Activated CD8-positive, alpha-beta memory T cell treated with anti-CD3 and anti-CD28 coated beads, Interleukin-2, amount 50 U/mL, for 24 hours (primary cell): Measurements from ENCODE around the gene BIRC3.
"Not testable (repeated sequence)": the region's sequence is repeated elsewhere in the genome, so short reads cannot be mapped to it uniquely, and the experiment has no call there.

ENCODE experiments used
- DNase-seq: peaks from one replicate; pipeline ENCODE4 v3.0.0-alpha.2; 2020; ENCODE audit errors: extremely low read depth

The BIRC3 gene

DNA sequence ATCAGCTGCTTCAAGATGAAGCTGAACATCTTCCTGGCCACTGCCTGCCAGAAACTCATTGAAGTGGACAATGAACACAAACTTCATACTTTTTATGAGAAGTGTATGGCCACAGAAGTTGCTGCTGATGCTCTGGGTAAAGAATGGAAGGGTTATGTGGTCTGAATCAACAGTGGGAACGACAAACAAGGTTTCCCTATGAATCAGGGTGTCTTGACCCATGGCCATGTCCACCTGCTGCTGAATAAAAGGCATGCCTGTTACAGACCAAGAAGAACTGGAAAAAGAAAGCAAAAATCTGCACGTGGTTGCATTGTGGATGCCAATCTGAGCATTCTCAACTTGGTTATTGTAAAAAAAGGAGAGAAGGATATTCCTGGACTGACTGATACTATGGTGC lies 22.2 kb upstream of the BIRC3 start:
- no peak for DNase-seq

DNA sequence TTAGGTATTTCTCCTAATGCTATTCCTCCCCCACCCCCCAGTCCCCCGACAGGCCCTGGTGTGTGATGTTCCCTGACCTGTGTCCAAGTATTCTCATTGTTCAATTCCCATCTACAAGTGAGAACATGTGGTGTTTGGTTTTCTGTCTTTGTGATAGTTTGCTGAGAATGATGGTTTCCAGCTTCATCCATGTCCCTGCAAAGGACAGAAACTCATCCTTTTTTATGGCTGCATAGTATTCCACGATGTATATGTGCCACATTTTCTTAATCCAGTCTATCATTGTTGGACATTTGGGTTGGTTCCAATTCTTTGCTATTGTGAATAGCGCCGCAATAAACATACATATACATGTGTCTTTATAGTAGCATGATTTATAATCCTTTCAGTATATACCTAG lies 20.5 kb upstream of the BIRC3 start:
- DNase-seq = not testable (repeated sequence)

DNA sequence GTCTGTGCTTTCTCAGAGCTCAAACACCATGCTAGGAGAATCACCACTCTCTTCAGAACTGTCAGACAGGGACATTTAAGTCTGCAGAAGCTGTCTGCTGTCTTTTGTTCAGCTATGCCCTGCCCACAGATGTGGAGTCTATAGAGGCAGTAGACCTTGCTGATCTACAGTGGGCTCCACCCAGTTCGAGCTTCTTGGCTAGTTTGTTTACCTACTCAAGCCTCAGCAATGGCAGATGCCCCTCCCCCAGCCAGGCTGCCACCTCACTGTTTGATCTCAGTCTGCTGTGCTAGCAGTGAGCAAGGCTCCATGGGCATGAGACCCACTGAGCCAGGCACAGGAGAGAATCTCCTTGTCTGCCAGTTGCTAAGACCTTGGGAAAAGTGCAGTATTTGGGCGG lies 16.4 kb upstream of the BIRC3 start:
- DNase-seq = not testable (repeated sequence)

DNA sequence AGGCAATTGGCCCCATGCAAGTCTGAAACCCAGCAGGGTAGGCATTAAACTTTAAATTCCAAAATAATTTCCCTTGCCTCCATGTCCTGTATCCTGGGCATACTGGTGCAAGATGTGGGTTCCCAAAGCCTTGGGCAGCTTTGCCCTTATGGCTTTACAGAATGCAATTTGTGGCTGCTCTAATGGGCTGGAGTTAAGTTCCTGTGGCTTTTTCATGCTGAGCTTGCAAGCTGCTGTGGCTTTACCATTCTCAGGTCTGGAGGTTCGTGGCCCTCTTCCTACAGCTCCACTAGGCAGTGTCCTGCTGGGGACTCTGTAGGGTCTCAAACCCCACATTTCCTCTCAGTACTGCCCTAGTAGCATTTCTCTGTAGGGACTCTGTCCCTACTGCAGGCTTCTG lies 15.0 kb upstream of the BIRC3 start:
- DNase-seq = no peak

DNA sequence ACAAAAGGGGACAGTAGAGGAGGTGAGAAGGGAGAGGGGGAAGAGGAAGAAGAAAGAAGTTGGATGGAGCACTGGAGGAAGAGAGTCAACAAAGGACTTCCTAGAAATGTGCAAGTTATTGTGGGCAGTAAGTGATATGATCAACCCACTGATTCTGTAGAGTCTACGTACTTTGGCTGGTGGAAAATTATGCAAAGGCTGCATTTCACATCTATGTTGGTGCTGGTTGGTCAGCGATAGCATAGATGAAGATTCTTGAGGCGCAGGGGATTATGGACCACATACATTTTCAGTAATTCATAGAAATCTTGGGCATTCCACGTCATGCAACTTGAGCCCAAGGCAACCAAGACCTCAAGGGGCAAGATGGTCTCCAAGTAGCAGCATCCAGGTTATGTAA lies 12.6 kb upstream of the BIRC3 start:
- no peak for DNase-seq

DNA sequence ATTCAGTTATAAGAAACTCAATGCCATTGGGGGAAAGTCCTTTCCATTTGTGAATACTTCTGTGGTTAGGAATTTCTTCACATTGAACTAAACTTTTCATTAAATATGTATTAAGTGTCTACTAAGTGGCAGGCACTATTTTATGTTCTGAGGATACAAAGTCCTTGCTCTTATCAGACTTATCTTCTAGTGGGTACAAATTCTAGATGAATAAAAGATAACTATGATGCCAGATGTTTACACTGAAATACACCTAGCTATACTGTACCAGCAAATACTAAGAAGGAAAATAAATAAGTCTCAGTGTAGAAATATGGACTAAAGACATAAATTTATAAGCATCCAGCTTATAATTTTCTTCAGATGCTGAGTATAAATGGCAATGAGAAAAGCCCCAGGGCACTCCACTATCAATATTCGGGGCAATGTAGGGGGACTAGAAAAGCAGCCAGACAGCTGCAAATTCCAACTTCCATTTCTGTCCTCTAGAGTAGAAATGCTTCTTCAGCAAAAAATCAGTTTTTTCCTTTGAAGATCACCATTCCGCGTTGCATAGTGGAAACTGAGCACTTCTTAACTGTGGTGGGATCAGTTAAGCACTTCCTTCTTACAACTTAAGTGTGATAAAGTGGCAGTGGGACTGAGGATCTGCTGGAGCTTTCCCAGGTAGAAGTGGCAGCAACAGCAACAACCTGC lies 11.8 kb upstream of the BIRC3 start:
- DNase-seq = no peak

DNA sequence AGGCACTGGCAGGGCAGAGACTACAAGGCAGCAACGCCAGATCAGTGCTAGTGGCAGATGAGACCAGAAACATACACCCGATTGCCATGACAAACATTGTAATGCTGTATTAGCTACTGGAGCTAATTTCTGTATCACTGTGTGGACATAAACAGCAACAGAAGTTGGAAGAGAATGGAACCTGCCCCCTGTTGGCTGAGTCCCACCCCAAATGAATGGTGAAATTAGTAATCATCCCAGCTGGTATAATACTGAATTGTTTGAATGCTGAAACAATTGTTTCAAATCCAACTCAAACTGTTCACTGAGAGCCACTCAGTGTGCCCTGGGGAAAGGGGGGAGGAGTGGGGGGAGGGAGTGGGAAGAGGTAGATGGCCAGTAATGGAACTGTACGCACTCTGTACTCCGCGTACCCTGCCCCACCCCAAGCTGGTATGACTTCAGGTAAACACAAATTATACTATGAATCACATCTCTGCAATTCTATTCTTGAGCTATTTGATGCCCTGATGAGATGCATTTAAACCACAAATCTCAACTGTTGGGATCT lies 11.2 kb upstream of the BIRC3 start:
- no peak for DNase-seq

DNA sequence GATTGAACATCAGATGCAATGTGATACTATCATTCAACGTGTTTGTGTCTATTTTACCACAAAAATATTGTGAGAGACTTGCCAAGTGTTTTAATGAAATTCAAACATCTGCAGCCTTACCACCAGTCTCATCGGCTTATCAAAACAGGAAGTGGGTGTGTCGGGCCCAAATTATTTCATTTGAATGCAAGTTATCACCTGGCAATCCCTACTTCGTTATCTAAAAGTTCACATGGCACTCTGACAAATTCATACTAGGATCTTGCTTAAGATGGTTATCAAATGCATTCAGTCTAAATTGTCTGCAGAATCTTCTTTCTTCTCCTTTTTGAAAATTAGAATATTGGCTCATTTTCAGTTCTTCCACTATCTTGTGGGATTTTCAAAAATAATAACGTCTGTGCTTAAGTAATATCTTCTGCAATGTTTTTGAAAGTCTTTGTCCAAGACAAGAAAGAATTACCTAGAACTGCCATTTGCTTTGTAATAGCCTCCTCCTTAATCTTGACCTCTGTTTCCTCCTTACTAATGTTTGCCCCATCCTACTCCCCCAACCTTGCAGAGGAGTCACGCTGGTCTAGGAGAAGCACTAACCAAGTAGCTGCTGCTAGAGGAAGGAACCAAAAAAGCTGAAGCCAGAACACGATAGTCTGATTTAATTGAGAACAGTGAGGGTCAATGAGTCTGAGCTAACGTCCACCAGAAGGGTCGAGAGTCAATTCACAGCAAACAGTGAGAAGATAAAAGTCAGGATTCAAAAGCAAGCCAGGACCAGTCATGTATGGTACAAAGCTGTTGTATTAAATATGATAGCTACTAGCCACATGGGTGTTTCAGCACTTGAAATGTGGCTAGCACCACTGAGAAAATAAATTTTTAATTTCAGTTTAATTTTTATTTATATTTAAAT lies 10.2 kb upstream of the BIRC3 start:
- no peak for DNase-seq

DNA sequence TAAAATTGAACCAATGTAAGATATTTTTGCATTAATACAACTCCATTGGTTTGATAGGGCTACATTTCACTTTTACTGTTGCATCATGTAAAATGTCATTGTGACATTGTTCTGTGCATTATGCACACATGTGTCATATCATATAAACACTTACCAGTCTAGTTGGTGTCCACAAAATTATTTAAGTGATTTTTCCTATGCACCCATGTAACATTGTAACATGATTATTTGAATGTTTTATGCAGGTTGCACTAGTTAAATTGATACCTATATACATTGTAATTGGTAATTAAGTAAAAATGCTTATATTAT lies 9.6 kb upstream of the BIRC3 start:
- DNase-seq = no peak

DNA sequence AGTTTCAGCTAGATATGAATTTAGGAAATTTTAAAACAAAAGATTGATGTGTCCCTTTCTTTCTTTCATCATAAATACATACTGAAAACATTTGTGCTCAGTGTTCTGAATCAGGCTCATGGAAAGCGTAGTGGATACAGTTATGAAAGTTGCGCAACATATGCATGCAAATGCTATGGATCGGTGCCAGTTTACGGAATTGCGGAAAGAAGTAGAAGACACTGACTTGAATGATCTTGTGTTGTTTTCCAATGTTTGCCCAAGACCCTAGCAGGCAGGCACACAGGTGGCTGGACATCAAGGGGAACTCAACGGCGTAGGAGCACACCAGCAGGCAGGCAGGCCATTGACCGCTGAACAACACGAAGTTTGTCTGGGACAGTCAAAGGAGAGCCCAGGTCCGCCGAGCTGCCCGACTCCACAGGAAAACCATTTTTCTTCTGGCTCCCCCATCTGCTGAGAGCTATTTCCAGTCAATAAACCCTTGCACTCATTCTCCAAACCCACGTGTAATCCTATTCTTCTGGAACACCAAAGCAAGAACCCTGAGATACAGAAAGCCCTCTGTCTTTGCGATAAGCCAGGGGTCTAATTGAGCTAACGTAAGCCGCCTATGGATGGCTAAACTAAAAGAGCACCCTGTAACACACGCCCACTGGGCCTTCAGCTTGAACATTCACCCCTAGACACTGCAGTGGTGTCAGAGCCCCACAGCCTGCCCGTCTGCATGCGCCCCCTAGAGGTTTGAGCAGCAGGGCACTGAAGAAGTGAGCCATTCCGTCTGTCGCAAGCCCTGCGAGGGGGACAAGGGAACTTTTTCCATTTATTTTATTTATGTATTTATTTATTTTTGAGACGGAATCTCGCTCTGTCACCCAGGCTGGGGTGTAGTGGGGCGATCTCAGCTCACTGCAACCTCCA lies 7.4 kb upstream of the BIRC3 start:
- no peak for DNase-seq

DNA sequence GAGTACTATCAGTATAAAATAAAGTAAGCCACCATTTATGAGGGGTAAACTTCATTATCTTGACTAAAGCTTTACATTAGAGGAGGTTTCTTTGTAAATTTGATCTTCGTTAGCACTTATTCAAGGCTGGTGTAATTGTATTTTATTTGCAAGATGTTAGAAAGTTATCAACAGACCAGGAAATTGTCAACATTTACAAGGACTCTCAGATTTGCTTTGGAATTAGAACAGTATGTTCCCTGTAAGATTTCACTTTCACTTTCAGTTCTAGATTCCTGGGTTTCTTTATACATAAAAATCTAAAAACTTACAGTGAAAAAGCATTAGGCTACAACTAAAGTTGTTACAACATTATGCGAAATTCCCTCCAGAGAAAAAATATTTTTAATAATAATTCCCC lies 4.6 kb upstream of the BIRC3 start:
- DNase-seq = no peak

DNA sequence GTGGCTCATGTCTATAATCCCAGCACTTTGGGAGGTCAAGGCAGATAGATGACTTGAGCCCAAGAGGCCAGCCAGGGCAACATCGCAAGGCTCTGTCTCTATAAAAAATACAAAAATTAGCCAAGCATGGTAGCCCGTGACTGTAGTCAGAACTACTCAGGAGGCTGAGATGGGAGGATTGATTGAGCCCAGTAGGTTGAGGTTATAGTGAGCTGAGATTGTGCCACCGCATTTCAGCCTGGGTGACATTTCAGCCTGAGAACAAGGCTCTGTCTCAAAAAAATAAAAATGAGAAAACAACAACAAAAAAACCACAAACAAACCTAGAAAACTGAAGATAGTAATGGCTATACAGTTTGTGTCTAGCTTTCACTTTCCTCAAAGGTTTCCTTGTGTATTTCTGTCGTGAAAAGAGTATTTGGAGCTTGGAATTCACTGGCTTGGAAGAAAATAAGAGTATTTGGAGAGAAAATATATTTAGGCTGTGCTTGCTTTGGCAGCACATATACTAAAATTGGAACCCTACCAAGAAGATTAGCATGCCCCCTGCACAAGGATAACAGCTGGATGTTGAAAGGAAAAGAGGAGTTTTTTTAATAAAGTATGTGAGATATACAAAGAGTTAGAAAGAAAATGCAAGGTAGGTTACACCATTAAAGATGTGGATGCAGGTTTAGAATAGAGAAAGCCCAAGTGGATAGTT lies 3.9 kb upstream of the BIRC3 start:
- no peak for DNase-seq

DNA sequence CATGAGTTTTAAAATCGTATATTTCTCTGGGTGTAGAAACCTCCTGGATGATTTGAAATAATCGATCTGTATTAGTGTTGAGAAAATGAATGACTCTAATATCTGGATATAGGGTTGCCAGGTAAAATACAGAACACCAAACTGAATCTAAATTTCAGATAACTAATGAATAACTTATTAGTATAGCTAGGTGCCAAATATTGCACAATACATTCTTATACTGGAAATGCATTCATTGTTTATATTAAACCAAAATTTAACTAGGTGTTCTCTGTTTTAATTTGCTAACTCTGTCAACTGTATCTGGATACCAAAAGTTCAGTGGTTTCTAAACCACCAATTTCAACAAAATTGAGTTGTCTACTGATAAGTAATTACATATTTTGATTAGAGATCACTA lies 2.5 kb upstream of the BIRC3 start:
- no peak for DNase-seq

DNA sequence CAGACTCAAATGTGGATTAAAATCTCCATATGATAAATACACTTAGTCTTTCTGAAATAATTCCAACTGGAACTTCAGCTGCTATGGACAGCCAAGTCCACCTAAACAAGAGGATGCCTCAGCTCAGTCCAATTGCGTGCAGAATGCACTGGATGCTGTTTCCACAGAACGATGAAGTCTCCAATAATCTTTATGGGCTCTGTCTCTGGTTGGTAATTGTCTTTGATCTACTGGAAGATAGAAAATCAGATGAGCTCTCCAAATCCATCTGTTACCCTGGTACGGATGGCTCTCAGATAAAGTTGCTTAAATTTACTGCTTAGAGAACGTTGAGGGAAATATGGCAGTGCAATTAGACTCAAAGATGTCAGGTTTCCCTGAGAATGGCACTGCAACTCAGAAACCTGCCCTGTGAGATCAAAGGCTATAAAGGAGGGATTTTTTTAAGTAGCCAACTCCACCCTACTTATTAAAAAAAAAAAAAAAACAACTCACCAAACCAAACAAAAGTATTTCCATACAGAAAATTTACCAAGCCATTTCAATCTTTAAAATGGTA lies 859 bp upstream of the BIRC3 start:
- DNase-seq = no peak

DNA sequence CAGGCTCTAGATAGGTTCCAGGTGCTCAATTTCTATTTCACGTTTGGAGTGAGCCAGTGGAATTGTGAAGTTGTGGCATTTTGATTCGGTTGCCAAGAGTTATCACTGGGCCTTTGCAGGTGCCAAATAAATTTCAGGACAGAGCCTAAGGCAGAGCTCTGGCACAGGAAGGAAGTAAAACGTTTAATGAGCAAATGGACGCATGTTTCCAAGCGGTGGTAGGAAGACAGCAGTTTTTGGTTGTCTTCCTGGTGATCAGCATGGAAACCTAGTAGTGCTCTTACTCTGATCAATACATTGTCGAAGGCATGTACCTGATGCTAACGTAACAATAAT lies 452 bp downstream of the BIRC3 start:
- no peak for DNase-seq

DNA sequence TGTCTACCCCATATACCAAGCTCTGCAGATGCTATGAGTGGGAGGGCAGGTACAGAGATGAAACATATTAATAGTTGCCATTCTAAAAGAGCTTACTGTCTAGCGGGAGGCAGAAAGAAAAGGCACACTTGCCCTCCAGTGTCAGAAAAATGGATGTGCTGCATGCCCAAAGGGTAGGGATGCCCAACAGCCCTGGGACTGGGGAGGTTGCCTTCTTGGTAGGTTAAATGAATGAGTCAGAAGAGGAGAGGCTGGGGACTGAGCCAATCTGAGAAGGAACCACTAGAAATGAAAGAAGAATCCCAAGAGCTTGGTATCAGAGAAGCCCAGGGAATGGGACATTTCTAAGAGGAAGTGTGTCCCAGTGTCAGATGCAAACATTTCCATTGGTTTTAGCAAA lies 1.2 kb downstream of the BIRC3 start:
- DNase-seq = no peak

DNA sequence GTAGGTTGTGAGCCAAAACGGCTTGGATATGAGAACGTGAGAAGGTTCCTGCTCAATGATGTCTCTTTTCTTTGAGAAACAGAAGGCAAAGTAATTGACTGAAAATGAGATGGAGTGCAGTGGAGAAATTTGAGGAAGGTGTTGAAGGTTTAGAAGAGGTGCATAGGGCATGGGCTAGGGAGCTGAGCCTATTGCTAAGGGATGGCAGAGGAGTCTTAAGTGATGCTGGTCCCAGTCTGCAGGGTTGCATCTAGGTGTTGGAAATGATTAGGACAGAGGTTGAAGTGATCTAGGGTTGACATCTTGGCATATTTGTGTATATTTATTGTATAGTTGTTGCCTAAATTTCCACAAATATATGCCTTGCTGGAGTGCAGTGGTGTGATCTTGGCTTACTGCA lies 2.3 kb downstream of the BIRC3 start:
- no peak for DNase-seq

DNA sequence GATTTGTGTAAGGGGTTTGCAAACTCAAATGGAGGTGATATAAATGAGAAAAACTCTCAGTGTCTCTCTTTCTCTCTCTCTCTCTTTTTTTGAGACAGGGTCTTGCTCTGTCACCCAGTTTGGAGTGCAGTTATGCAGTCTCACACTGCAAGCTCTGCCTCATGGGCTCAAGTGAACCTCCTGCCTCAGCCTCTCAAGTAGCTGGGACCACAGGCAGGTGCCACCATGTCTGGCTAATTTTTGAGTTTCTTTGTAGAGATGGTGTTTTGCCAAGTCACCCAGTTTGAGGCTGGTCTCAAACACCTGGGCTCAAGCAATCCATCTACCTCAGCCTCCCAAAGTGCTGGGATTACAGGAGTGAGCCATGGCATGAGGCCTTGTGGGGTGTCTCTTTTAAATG lies 2.9 kb downstream of the BIRC3 start:
- no peak for DNase-seq

DNA sequence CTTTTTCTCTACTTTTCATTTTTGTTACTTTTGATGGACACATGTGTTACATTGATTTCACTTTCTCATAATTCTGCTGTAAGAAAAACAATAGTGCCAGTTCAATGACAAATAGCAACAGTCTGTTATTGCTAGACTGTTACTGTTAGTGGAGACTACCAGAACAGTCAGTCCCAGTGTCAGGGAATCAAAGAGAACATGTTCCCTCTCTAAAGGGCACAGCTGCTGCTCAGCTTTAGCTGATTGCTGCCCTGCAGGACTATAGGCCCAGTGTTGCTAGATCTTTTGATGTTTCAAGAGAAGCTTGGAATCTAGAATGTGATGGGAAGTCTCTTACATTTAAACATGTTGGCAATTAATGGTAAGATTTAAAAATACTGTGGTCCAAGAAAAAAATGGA lies 3.4 kb downstream of the BIRC3 start:
- no peak for DNase-seq

DNA sequence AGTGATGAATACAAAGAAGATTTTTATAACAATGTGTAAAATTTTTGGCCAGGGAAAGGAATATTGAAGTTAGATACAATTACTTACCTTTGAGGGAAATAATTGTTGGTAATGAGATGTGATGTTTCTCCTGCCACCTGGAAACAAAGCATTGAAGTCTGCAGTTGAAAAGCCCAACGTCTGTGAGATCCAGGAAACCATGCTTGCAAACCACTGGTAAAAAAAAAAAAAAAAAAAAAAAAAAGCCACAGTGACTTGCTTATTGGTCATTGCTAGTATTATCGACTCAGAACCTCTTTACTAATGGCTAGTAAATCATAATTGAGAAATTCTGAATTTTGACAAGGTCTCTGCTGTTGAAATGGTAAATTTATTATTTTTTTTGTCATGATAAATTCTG lies 5.3 kb downstream of the BIRC3 start:
- DNase-seq = no peak

DNA sequence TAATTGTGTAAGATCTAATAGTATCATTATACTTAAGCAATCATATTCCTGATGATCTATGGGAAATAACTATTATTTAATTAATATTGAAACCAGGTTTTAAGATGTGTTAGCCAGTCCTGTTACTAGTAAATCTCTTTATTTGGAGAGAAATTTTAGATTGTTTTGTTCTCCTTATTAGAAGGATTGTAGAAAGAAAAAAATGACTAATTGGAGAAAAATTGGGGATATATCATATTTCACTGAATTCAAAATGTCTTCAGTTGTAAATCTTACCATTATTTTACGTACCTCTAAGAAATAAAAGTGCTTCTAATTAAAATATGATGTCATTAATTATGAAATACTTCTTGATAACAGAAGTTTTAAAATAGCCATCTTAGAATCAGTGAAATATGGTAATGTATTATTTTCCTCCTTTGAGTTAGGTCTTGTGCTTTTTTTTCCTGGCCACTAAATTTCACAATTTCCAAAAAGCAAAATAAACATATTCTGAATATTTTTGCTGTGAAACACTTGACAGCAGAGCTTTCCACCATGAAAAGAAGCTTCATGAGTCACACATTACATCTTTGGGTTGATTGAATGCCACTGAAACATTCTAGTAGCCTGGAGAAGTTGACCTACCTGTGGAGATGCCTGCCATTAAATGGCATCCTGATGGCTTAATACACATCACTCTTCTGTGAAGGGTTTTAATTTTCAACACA lies 6.4 kb downstream of the BIRC3 start:
- DNase-seq = no peak
